Adipocyte (in vitro differentiated cells): Measurements from ENCODE around the gene ANKRD23.
"Not testable (repeated sequence)": the region's sequence is repeated elsewhere in the genome, so short reads cannot be mapped to it uniquely, and the experiment has no call there.

ENCODE experiments used
- DNase-seq: peaks from one replicate; pipeline ENCODE4 v3.0.0-alpha.2; 2015; ENCODE audit warnings: low read depth
- H3K27me3 ChIP-seq: replicated peaks from 2 replicates; pipeline ENCODE4 v1.7.0; 2013; ENCODE audit warnings: mild to moderate bottlenecking, low read length, moderate library complexity; ENCODE audit not compliant: control insufficient read depth, insufficient read depth
- H3K36me3 ChIP-seq: 2 replicates; pipeline ENCODE4 v1.7.0; 2013; ENCODE audit warnings: low read length, mild to moderate bottlenecking, moderate library complexity; ENCODE audit not compliant: control insufficient read depth, insufficient read depth, severe bottlenecking
- H3K4me1 ChIP-seq: 2 replicates; pipeline ENCODE4 v1.7.0; 2013; ENCODE audit warnings: mild to moderate bottlenecking, low read length, moderate library complexity; ENCODE audit not compliant: control insufficient read depth, insufficient read depth
- H3K4me3 ChIP-seq: 2 replicates; pipeline ENCODE4 v1.7.0; 2013; ENCODE audit warnings: mild to moderate bottlenecking, low read length, moderate library complexity
- H3K9ac ChIP-seq: 2 replicates; pipeline ENCODE4 v1.7.0; 2013; ENCODE audit warnings: mild to moderate bottlenecking, low read length, moderate library complexity
- H3K9me3 ChIP-seq: 2 replicates; pipeline ENCODE4 v1.7.0; 2013; ENCODE audit warnings: mild to moderate bottlenecking, low read length, moderate library complexity; ENCODE audit not compliant: control insufficient read depth

The ANKRD23 gene

GRCh38 chr2:96843538-96844268 lies at the start of gene ANKRD23:
Gene ANKRD23, minus strand, starts transcription at chr2:96844021. Its CDS starts 29 bp downstream, at chr2:96843992.
- Histone ChIP-seq H3K4me1 (no peaks in the 10 kb centered on the region), H3K27me3 (no peaks in the 10 kb centered on the region), H3K36me3 (peaks cover 14% of the 10 kb centered on the region), H3K9ac (no peak within 1 kb of the TSS), H3K4me3 (no peak within 1 kb of the TSS), H3K9me3 (no peaks in the 10 kb centered on the region)
- no peak for DNase-seq

GRCh38 chr2:96891591-96892333 lies 47.9 kb upstream of the ANKRD23 start:
- Histone ChIP-seq H3K4me3 (no peak overlapping the region), H3K36me3 (no peaks in the 10 kb centered on the region), H3K9ac (no peak overlapping the region), H3K4me1 (peaks cover 8% of the 10 kb centered on the region), H3K27me3 (no peaks in the 10 kb centered on the region), H3K9me3 (no peaks in the 10 kb centered on the region)
- DNase-seq: no peak

GRCh38 chr2:96890726-96891385 lies 47.0 kb upstream of the ANKRD23 start:
- no peak overlapping the region for H3K9ac ChIP-seq
- no peaks in the 10 kb centered on the region for H3K9me3 ChIP-seq
- H3K4me3 ChIP-seq: no peak overlapping the region
- H3K4me1 ChIP-seq: peaks cover 8% of the 10 kb centered on the region
- no peaks in the 10 kb centered on the region for H3K36me3 ChIP-seq
- H3K27me3 ChIP-seq: peaks cover 3% of the 10 kb centered on the region
- DNase-seq: no peak

- Histone ChIP-seq H3K36me3 (no peaks in the 10 kb centered on the region), H3K9me3 (no peaks in the 10 kb centered on the region), H3K9ac (no peak overlapping the region), H3K4me3 (no peak overlapping the region), H3K4me1 (peaks cover 8% of the 10 kb centered on the region), H3K27me3 (peaks cover 3% of the 10 kb centered on the region)
- DNase-seq: no peak
These were observed 46.4 kb upstream of the ANKRD23 start for GRCh38 chr2:96890252-96890651.

- DNase-seq, H3K4me1 ChIP-seq, H3K9ac ChIP-seq, H3K27me3 ChIP-seq, H3K36me3 ChIP-seq, H3K9me3 ChIP-seq, H3K4me3 ChIP-seq: not testable (repeated sequence)
These were observed 45.7 kb upstream of the ANKRD23 start for GRCh38 chr2:96889502-96889901.

GRCh38 chr2:96888072-96889011 lies 44.5 kb upstream of the ANKRD23 start:
- Histone ChIP-seq H3K4me3 (no peak overlapping the region), H3K9ac (peak overlapping the region; percentile 35), H3K36me3 (no peaks in the 10 kb centered on the region), H3K4me1 (peaks cover 8% of the 10 kb centered on the region), H3K27me3 (peaks cover 7% of the 10 kb centered on the region), H3K9me3 (no peaks in the 10 kb centered on the region)
- DNase-seq: no peak

GRCh38 chr2:96887493-96888012 lies 43.7 kb upstream of the ANKRD23 start:
- H3K4me1 ChIP-seq: peaks cover 8% of the 10 kb centered on the region
- no peaks in the 10 kb centered on the region for H3K36me3 ChIP-seq
- peaks cover 12% of the 10 kb centered on the region for H3K27me3 ChIP-seq
- H3K9me3 ChIP-seq: no peaks in the 10 kb centered on the region
- H3K9ac ChIP-seq: peak overlapping the region; percentile 35
- H3K4me3 ChIP-seq: no peak overlapping the region
- peak; percentile 26 for DNase-seq

- H3K9me3 ChIP-seq: no peaks in the 10 kb centered on the region
- H3K9ac ChIP-seq: no peak overlapping the region
- no peak for DNase-seq
- H3K36me3 ChIP-seq: no peaks in the 10 kb centered on the region
- H3K4me3 ChIP-seq: no peak overlapping the region
- H3K4me1 ChIP-seq: peaks cover 18% of the 10 kb centered on the region
- H3K27me3 ChIP-seq: peaks cover 22% of the 10 kb centered on the region
These were observed 41.9 kb upstream of the ANKRD23 start for GRCh38 chr2:96885432-96886347.

GRCh38 chr2:96884299-96885094 lies 40.7 kb upstream of the ANKRD23 start:
- H3K4me3 ChIP-seq: no peak overlapping the region
- H3K36me3 ChIP-seq: no peaks in the 10 kb centered on the region
- peaks cover 22% of the 10 kb centered on the region for H3K27me3 ChIP-seq
- DNase-seq: no peak
- H3K4me1 ChIP-seq: peaks cover 18% of the 10 kb centered on the region
- H3K9ac ChIP-seq: no peak overlapping the region
- no peaks in the 10 kb centered on the region for H3K9me3 ChIP-seq
